Ascending aorta (tissue), 2 donors: ENCODE measurements around the gene YPEL4. TPM values are rescaled to one million over a fixed set of nuclear protein-coding genes. Genes with fewer than 3 reads are reported as not detected.
A peak's percentile ranks its signal among the peaks of the same experiment; 100 is the strongest.

ENCODE experiments used
- DNase-seq, 2 donors: peaks; one replicate each; pipeline ENCODE4 v3.0.0-alpha.2; 2019; ENCODE audit warnings: low spot score in 2 of 2
- H3K27ac ChIP-seq, 2 donors: fragments of 200-600 bp; sonication (generic); one replicate each; pipeline ENCODE4 v1.5.1; 2016 to 2017; ENCODE audit warnings: mild to moderate bottlenecking in 1 of 2
- H3K27me3 ChIP-seq: fragments of 200-600 bp; sonication (generic); one replicate; pipeline ENCODE4 v1.5.1; 2017
- H3K36me3 ChIP-seq, 2 donors: fragments of 200-600 bp; sonication (generic); one replicate each; pipeline ENCODE4 v1.5.1; 2016
- H3K4me1 ChIP-seq, 2 donors: fragments of 200-600 bp; sonication (generic); one replicate each; pipeline ENCODE4 v1.5.1; 2016 to 2017; ENCODE audit warnings: mild to moderate bottlenecking in 1 of 2
- H3K4me3 ChIP-seq, 2 donors: fragments of 200-600 bp; sonication (generic); one replicate each; pipeline ENCODE4 v1.5.1; 2016 to 2017; ENCODE audit warnings: mild to moderate bottlenecking in 1 of 2
- H3K9me3 ChIP-seq, 2 donors: fragments of 200-600 bp; sonication (generic); one replicate each; pipeline ENCODE4 v1.5.1; 2016
- intact Hi-C: fragments of 100-400 bp; cut with DNase I; formaldehyde crosslinking; loops from one replicate; pipeline ENCODE4 v1.15.1; 2023
- total RNA-seq: library from RNA; depleted of rRNA; stranded (reverse); fragments of >200 nt; gene quantifications from one replicate; pipeline ENCODE4 v1.1.0, GENCODE V29; 2016
- TF ChIP-seq, protein P1 (sequence below), 3 experiments: fragments of 200-600 bp in 2 of 3; fragments of 450-650 bp in 1 of 3; sonication (generic) in 2 of 3; IDR thresholded peaks; one replicate each; pipeline ENCODE4 v1.5.1; 2016 to 2019; ENCODE audit warnings: antibody characterized with exemption in 3 of 3, mild to moderate bottlenecking in 1 of 3, moderate library complexity in 1 of 3

YPEL4 gene
- total RNA-seq, 1 donor from 2014 or later: not detected

DNA sequence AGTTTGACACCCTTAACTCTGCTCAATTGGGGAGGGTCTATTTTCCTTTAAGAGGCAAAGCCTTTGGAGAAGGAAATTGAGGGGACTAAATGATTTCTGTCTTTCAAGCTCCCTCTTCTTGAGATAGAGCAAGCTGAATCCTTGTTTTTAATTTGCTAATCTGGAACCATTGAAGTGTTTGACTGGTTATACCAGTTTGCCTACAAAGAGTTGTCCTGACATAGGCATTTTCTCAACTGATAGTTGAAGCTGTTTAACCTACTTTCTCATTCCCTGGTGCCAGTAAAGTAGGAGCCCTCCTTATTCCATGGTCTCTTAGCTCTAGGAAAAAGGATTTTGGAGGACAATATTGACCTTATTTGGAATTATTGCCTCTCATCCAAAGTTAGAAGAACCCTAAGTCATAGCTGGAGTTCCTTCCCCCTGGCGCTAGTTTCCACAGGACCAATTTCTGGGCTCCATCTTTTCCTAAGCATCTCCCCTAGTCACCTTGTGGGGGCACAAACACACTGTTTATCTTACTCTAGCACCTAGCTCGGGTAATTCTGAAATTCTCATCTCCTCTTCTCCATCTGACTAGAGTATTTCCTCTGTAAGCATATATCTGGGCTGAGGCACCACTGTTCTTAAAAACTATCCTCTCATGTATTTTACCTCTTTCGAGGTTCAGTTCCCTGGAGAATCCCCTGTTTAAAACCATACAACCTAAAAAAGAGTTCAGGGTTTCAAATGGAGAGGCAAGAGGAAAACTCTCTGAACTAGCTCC is 25.6 kb upstream of the YPEL4 start:
- TF ChIP-seq, protein P1, sequence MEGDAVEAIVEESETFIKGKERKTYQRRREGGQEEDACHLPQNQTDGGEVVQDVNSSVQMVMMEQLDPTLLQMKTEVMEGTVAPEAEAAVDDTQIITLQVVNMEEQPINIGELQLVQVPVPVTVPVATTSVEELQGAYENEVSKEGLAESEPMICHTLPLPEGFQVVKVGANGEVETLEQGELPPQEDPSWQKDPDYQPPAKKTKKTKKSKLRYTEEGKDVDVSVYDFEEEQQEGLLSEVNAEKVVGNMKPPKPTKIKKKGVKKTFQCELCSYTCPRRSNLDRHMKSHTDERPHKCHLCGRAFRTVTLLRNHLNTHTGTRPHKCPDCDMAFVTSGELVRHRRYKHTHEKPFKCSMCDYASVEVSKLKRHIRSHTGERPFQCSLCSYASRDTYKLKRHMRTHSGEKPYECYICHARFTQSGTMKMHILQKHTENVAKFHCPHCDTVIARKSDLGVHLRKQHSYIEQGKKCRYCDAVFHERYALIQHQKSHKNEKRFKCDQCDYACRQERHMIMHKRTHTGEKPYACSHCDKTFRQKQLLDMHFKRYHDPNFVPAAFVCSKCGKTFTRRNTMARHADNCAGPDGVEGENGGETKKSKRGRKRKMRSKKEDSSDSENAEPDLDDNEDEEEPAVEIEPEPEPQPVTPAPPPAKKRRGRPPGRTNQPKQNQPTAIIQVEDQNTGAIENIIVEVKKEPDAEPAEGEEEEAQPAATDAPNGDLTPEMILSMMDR (IDR thresholded peaks at IDR 0.05): no peak
- peaks cover 0 to 9% of the 10 kb centered on the region in 2 donors for H3K4me1 ChIP-seq
- H3K4me3 ChIP-seq: no peak overlapping the region
- intact Hi-C loops: no loop called here
- no peak for DNase-seq
- no peaks in the 10 kb centered on the region for H3K27me3 ChIP-seq
- H3K27ac ChIP-seq: no peak overlapping the region
- peaks cover 27 to 45% of the 10 kb centered on the region in 2 donors for H3K36me3 ChIP-seq
- no peaks in the 10 kb centered on the region for H3K9me3 ChIP-seq

DNA sequence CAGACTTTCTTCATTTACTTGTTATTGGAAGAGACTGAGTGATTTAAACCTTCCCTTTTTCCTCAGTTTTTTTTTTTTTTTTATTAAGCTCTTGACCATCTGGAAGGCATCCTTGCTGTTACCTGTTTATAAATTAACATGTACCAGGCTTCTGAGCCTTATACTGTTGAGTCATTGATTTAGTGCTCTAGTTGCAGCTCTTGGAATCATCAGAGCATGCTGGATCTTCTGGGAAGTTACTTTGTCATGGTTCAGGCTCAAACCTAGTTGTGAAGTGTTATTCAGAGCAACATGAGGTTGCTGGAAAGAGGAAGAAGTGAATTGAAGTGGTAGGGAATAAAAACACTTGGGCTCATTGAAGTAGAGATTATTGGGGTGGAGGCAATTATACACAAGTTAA is 24.5 kb upstream of the YPEL4 start:
- Histone ChIP-seq H3K9me3 (no peaks in the 10 kb centered on the region), H3K4me3 (no peak overlapping the region), H3K27me3 (no peaks in the 10 kb centered on the region), H3K27ac (no peak overlapping the region), H3K36me3 (peaks cover 27 to 45% of the 10 kb centered on the region in 2 donors), H3K4me1 (peaks cover 4 to 6% of the 10 kb centered on the region in 2 donors)
- no peak for DNase-seq
- intact Hi-C loops: no loop called here
- TF ChIP-seq, protein P1 (IDR thresholded peaks at IDR 0.05): no peak

DNA sequence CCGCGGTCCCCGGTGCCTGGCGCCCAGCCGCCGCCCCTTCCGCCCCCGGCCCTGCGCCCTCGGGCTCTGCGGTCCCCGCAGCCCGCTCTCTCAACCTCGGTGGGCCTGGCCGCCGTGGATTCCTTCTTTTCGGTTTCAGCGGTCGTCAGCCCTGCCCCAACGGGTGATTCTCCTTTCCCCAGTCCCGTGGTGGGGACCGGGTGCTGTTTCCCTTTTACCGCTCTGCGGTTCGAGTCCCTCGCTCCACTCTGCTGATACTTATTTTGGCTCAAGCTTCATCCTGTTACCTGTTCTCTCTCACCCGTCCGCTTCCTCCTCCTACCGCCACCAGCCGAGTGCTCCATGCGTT is 18.7 kb upstream of the YPEL4 start:
- no peak for DNase-seq
- H3K27ac ChIP-seq: peak overlapping the region; percentile 98
- H3K4me1 ChIP-seq: peaks cover 6 to 16% of the 10 kb centered on the region in 2 donors
- peak overlapping the region; percentile 90 to 96 for H3K4me3 ChIP-seq
- no peaks in the 10 kb centered on the region for H3K9me3 ChIP-seq
- peaks cover 11 to 18% of the 10 kb centered on the region in 2 donors for H3K36me3 ChIP-seq
- H3K27me3 ChIP-seq: no peaks in the 10 kb centered on the region
- TF ChIP-seq, protein P1 (IDR thresholded peaks at IDR 0.05): no peak
- intact Hi-C loops: loop anchor here (5.0 kb wide), 2 partner anchors 94 to 241 kb away; partner anchors contain the start of genes CTNND1 and SLC43A3

DNA sequence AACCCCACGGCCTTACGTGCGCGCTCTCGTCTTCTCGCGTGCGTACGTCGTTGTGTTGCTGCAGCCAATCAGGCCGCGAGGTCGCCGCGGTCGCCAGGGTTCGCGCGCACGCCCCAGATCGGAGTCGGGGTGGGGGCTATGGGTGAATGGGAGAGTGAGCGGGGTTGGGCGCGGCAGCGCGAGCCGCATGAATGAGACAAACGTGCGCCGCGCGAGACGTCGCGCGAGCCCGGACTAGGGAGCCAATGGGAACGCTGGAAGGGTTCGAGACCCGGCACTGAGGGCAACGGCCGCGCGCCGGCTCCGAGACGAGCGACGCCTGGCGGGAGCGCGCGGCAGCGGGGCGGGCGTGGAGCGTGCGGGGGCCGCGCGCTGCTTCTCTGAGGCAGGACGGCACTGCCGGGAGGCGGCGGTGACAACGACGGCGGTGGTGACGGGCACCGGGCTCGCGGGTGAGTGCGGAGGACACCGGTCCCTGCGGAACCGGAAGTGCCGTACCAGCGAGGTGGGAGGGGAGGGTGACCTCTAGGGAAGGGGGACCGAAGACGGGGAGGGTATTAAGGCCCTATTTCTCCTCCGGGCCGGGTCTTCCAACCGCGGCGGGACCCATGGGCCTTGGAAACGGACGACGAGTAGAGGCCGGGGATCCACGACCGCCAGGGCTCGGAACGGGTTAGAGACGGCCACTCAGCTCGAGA is 18.2 kb upstream of the YPEL4 start, which contains the start of gene ZDHHC5:
ZDHHC5 (plus strand) TSS at position 379 of the 698 bp plus-strand sequence. CDS start 4,977 bp downstream, outside the sequence.
- Histone ChIP-seq H3K9me3 (no peaks in the 10 kb centered on the region), H3K27ac (peak within 1 kb of the TSS; percentile 98), H3K36me3 (peaks cover 7 to 13% of the 10 kb centered on the region in 2 donors), H3K4me3 (peak within 1 kb of the TSS; percentile 90 to 96), H3K4me1 (peaks cover 6 to 16% of the 10 kb centered on the region in 2 donors), H3K27me3 (no peaks in the 10 kb centered on the region)
- peak; percentile 98 to 100 for DNase-seq
- intact Hi-C loops: loop anchor here (1.0 to 5.0 kb wide), 7 partner anchors 11 to 910 kb away; partner anchors contain the start of genes CLP1, CTNND1, MED19 and SELENOH
- TF ChIP-seq, protein P1 (IDR thresholded peaks at IDR 0.05): peak; percentile 33 to 69 (median 34)

DNA sequence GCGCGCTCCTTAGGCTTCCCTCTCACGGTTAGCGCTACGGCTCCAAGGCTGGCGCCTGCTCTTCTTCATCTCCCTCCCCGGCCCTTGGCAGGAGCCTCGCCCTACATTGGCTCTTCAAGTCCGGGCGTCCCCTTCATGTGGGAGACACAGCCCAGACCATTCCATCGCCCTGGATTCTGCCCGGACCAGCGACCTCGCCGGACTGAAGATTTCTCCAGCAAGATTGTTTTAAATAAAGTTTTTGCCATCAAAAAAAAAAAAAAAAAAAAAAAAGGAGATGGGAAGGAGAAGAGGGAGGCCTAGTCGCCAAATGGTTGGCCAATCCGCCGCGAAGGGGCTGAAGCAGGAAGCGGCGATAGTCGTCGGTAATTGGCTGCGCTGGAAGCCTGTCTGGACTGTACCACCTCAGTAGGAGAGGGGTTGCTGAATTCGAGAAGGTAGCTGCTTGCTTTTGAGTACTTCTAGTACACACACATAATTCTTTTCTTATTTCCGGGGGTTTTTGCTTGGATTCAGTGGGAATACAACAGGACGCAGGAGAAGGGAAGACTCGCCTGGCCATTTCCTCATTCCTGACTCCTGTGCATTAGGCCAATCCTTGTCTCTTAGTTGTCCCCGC is 17.5 kb upstream of the YPEL4 start:
- intact Hi-C loops: loop anchor here (1.0 to 5.0 kb wide), 7 partner anchors 10 to 911 kb away; partner anchors contain the start of genes CLP1, CTNND1, MED19 and SELENOH

More for the DNA sequence above, 17.5 kb upstream of the YPEL4 start:
- TF ChIP-seq, protein P1 (IDR thresholded peaks at IDR 0.05): no peak
- Histone ChIP-seq H3K27ac (peak overlapping the region; percentile 98), H3K36me3 (peaks cover 6 to 10% of the 10 kb centered on the region in 2 donors), H3K4me1 (peaks cover 6 to 16% of the 10 kb centered on the region in 2 donors), H3K27me3 (no peaks in the 10 kb centered on the region), H3K4me3 (peak overlapping the region; percentile 90 to 96), H3K9me3 (no peaks in the 10 kb centered on the region)
- DNase-seq: peak; percentile 93 to 99
